Epithelial cell of proximal tubule (primary cell): ENCODE data around the gene LGI4. TPM values are rescaled to one million over a fixed set of nuclear protein-coding genes. Genes with fewer than 3 reads are reported as not detected.

Experiments
- DNase-seq: peaks from one replicate; pipeline ENCODE4 v3.0.0-alpha.2; 2011; ENCODE audit warnings: low read depth
- H3K4me3 ChIP-seq: 2 replicates; pipeline ENCODE4 v1.5.1; 2011; ENCODE audit warnings: low read depth, mild to moderate bottlenecking, low read length
- total RNA-seq: library from RNA; depleted of rRNA; stranded (reverse); fragments of >200 nt; gene quantifications from 2 replicates; pipeline ENCODE4 v1.2.3, GENCODE V29; 2015
- TF ChIP-seq, protein P1 (sequence below): conservative IDR thresholded peaks from 2 replicates; pipeline ENCODE4 v1.5.1; 2012; ENCODE audit warnings: low read depth, mild to moderate bottlenecking, low read length

LGI4 gene
- total RNA-seq, 1 donor from 2014 or later: not detected

- H3K4me3 ChIP-seq: no peak overlapping the region
- DNase-seq: no peak
- TF ChIP-seq, protein P1, sequence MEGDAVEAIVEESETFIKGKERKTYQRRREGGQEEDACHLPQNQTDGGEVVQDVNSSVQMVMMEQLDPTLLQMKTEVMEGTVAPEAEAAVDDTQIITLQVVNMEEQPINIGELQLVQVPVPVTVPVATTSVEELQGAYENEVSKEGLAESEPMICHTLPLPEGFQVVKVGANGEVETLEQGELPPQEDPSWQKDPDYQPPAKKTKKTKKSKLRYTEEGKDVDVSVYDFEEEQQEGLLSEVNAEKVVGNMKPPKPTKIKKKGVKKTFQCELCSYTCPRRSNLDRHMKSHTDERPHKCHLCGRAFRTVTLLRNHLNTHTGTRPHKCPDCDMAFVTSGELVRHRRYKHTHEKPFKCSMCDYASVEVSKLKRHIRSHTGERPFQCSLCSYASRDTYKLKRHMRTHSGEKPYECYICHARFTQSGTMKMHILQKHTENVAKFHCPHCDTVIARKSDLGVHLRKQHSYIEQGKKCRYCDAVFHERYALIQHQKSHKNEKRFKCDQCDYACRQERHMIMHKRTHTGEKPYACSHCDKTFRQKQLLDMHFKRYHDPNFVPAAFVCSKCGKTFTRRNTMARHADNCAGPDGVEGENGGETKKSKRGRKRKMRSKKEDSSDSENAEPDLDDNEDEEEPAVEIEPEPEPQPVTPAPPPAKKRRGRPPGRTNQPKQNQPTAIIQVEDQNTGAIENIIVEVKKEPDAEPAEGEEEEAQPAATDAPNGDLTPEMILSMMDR: no peak
Observed at GRCh38 chr19:35174226-35174625, 39.4 kb upstream of the LGI4 start.

DNA sequence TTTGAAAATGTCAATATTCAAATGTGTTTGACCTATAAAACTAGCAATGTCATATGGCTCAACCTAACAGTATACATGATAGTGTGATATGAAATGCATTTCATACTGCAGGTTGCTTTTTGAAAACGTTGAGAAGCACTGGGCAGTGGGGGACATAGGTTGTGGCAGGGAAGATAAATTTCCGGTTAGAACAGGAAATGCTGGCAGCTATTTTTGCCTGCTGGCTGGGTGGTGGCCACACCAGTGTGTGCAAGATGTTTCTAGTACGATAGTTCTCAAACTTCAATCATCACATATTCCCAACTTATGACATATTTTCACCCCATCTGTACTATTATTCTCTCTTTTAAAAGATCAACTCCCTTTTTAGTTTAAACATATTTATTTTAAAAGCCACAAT is 36.9 kb upstream of the LGI4 start:
- TF ChIP-seq, protein P1: no peak
- no peak overlapping the region for H3K4me3 ChIP-seq
- no peak for DNase-seq

DNA sequence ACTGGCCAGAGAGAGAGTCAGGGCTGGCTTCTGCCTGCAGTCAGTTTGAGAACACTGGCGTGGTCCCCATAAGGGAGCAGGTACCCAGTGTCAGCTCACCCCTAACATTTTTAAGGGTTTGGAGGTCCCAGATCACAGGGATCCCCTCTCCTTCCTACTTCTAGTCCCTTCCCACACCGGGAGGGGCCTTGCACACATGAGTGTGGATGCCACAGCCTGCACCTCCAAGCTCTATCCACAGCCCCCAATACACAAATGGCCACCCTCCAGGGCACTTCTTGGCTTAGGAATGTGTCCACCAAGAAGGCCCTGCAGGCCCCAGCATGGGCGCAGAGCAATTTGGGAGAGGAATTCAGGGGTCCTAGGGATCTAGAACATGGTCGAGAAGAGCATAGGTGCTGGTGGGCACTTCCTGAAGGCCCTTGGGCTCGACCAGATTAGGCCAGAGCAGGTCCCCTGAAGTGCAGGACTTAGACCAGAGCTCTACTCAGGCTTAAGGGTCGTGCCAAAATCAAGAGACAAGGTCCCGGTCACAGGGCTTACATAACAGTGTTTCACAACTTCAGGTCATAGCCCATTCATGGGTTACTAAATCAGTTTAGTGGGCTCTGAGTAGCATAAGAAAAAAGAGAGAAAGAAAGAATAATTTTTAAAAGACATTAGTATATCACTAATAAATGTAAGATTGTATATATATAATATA is 35.7 kb upstream of the LGI4 start:
- H3K4me3 ChIP-seq: no peak overlapping the region
- TF ChIP-seq, protein P1: no peak
- no peak for DNase-seq

DNA sequence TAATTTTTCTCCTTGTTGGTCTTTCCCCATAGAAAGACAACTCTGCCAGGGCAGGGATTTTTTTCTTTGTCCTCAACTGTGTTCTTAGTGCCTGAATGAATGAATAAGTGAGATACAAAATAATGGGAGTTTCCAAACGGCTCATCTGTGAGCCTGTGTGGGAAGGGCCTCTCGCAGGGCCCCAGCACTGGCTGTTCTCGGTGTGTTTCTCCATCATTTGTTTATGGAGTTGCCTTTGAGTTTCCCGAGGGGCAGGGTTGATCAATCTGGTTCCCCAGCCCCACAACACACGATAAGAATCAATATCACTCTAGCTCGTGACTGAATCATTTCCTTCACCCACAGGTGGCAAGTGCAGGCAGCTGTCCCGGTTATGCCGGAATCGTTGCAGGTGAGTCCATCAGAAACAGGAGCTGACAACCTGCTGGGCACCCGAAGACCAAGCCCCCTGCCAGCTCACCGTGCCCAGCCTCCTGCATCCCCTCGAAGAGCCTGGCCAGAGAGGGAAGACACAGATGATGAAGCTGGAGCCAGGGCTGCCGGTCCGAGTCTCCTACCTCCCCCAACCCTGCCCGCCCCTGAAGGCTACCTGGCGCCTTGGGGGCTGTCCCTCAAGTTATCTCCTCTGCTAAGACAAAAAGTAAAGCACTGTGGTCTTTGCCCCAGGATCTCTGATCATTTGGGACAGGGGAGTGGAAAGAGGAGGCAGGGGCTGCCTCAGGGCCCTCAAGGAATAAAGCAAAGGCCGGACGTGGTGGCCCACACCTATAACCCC is 34.5 kb upstream of the LGI4 start:
- no peak overlapping the region for H3K4me3 ChIP-seq
- TF ChIP-seq, protein P1: no peak
- DNase-seq: no peak

- TF ChIP-seq, protein P1: no peak
- H3K4me3 ChIP-seq: no peak overlapping the region
- DNase-seq: no peak
Observed at GRCh38 chr19:35168196-35168595, 33.3 kb upstream of the LGI4 start.

GRCh38 chr19:35167251-35168119 is 32.6 kb upstream of the LGI4 start:
- no peak for DNase-seq
- H3K4me3 ChIP-seq: no peak overlapping the region
- TF ChIP-seq, protein P1: no peak
